Motor neuron (in vitro differentiated cells): Measurements from ENCODE around the gene CMIP. TPM values are rescaled to one million over a fixed set of nuclear protein-coding genes. Genes with fewer than 3 reads are reported as not detected.
"Not testable (repeated sequence)": the region's sequence is repeated elsewhere in the genome, so short reads cannot be mapped to it uniquely, and the experiment has no call there.

Source experiments
- ATAC-seq, 8 experiments: fragments of 200-7000 bp; cut with Tn5 transposase; replicated peaks in 6 of 8; 2 replicates each; pipeline ENCODE4 v1.8.0; 2021; ENCODE audit warnings: mild to moderate bottlenecking in 8 of 8, moderate library complexity in 8 of 8
- H3K27ac ChIP-seq, 2 donors: fragments of 250-450 bp; sonication (Bioruptor Pico); 2 replicates each; pipeline ENCODE4 v1.9.0; 2021; ENCODE audit warnings: antibody characterized with exemption in 2 of 2, mild to moderate bottlenecking in 2 of 2, moderate library complexity in 1 of 2
- H3K4me1 ChIP-seq, 2 donors: fragments of 250-450 bp; sonication (Bioruptor Pico); replicated peaks in 1 of 2; 2 replicates each; pipeline ENCODE4 v1.6.1; 2021; ENCODE audit warnings: antibody characterized with exemption in 2 of 2, mild to moderate bottlenecking in 2 of 2, moderate library complexity in 1 of 2
- H3K4me3 ChIP-seq, 5 donors: fragments of 250-450 bp; sonication (Bioruptor Pico); 2 replicates each; pipeline ENCODE4 v1.9.0; 2021; ENCODE audit warnings: antibody characterized with exemption in 5 of 5, mild to moderate bottlenecking in 5 of 5, moderate library complexity in 4 of 5
- WGBS, 10 experiments: fragments of 450-650 bp; shearing (Covaris generic); methylation state at CpG; one replicate each; pipeline ENCODE4 v1.0.0; 2022; 5-methylcytosine and 5-hydroxymethylcytosine counted together
- in situ Hi-C, 9 experiments: fragments of 400-800 bp; cut with MboI; loops; one replicate each; pipeline ENCODE4 v1.15.0; 2021; ENCODE audit warnings: low sequenced_read_pairs in 9 of 9, low pct_unique_long_range_greater_than_20kb in 2 of 9; ENCODE audit not compliant: unreplicated experiment in 9 of 9
- total RNA-seq, 8 experiments: library from RNA; unstranded; fragments of 300-600 nt; gene quantifications; 2 replicates each; pipeline versions ENCODE4 v1.2.3 to v1.2.4, GENCODE V29; 2022

Gene CMIP
- total RNA-seq, 8 experiments from 2014 or later: 4.6 to 35.3 (median 19.1) TPM

- in situ Hi-C loops: no loop called here
- H3K4me3 ChIP-seq: no peak overlapping the region
- H3K4me1 ChIP-seq: no peaks in the 10 kb centered on the region
- H3K27ac ChIP-seq: no peak overlapping the region
- 89 to 100% (median 93%) methylated on average over 1 to 10 of the region's 15 CpGs; no CpG with 5 or more reads in 3 of the 10 experiments for WGBS, 10 experiments
- ATAC-seq: no peak
Measured at GRCh38 chr16:81676883-81677737, 232.5 kb downstream of the CMIP start.

- WGBS, 10 experiments: 20 to 97% (median 61%) methylated on average over 1 to 6 of the region's 35 CpGs; no CpG with 5 or more reads in 6 of the 10 experiments
- no peak overlapping the region for H3K27ac ChIP-seq
- in situ Hi-C loops: no loop called here
- ATAC-seq: no peak
- H3K4me1 ChIP-seq: no peaks in the 10 kb centered on the region
- no peak overlapping the region for H3K4me3 ChIP-seq
Measured at GRCh38 chr16:81678326-81679095, 233.9 kb downstream of the CMIP start.

- 71 to 100% (median 95%) methylated on average over 2 to 4 of the region's 16 CpGs; no CpG with 5 or more reads in 7 of the 10 experiments for WGBS, 10 experiments
- Histone ChIP-seq H3K4me1 (no peaks in the 10 kb centered on the region), H3K27ac (no peak overlapping the region), H3K4me3 (no peak overlapping the region)
- in situ Hi-C loops: no loop called here
- ATAC-seq: no peak
Measured at GRCh38 chr16:81679721-81680430, 235.3 kb downstream of the CMIP start.

- no peak for ATAC-seq
- WGBS, 10 experiments: 89 to 100% (median 92%) methylated on average over 1 to 9 of the region's 22 CpGs; no CpG with 5 or more reads in 6 of the 10 experiments
- Histone ChIP-seq H3K4me3 (no peak overlapping the region), H3K27ac (no peak overlapping the region), H3K4me1 (no peaks in the 10 kb centered on the region)
- in situ Hi-C loops: no loop called here
Measured at GRCh38 chr16:81680444-81681275, 236.1 kb downstream of the CMIP start.

- Histone ChIP-seq H3K27ac (no peak overlapping the region), H3K4me1 (no peaks in the 10 kb centered on the region), H3K4me3 (no peak overlapping the region)
- ATAC-seq: no peak
- in situ Hi-C loops: no loop called here
- WGBS, 10 experiments: 83 to 100% (median 96%) methylated on average over 3 to 11 of the region's 14 CpGs; no CpG with 5 or more reads in 6 of the 10 experiments
Measured at GRCh38 chr16:81681311-81681710, 236.7 kb downstream of the CMIP start.

GRCh38 chr16:81684242-81684837 lies 239.7 kb downstream of the CMIP start:
- no peak overlapping the region for H3K4me3 ChIP-seq
- H3K4me1 ChIP-seq: no peaks in the 10 kb centered on the region
- in situ Hi-C loops: no loop called here
- H3K27ac ChIP-seq: no peak overlapping the region
- WGBS, 10 experiments: 75 to 100% (median 96%) methylated on average over 1 to 8 of the region's 13 CpGs; no CpG with 5 or more reads in 2 of the 10 experiments
- ATAC-seq: no peak

- no peak for ATAC-seq
- H3K4me3 ChIP-seq: no peak overlapping the region
- no peaks in the 10 kb centered on the region for H3K4me1 ChIP-seq
- no peak overlapping the region for H3K27ac ChIP-seq
- in situ Hi-C loops: no loop called here
- 100% methylated on average over 1 of the region's 12 CpGs; no CpG with 5 or more reads in 8 of the 10 experiments for whole genome bisulfite sequencing, 10 experiments
Measured at GRCh38 chr16:81684901-81685300, 240.3 kb downstream of the CMIP start.

GRCh38 chr16:81686391-81687130 lies 242.0 kb downstream of the CMIP start:
- ATAC-seq: no peak
- no peaks in the 10 kb centered on the region for H3K4me1 ChIP-seq
- no peak overlapping the region for H3K4me3 ChIP-seq
- in situ Hi-C loops: no loop called here
- H3K27ac ChIP-seq: no peak overlapping the region
- WGBS, 10 experiments: 70 to 100% (median 93%) methylated on average over 1 to 6 of the region's 24 CpGs; no CpG with 5 or more reads in 4 of the 10 experiments

- ATAC-seq: no peak
- Histone ChIP-seq H3K27ac (no peak overlapping the region), H3K4me3 (no peak overlapping the region), H3K4me1 (no peaks in the 10 kb centered on the region)
- in situ Hi-C loops: no loop called here
- 88 to 100% (median 95%) methylated on average over 1 to 3 of the region's 7 CpGs; no CpG with 5 or more reads in 6 of the 10 experiments for WGBS, 10 experiments
Measured at GRCh38 chr16:81687131-81687456, 242.5 kb downstream of the CMIP start.

- no peak for ATAC-seq
- H3K27ac ChIP-seq: no peak overlapping the region
- 41 to 89% (median 59%) methylated on average over 1 to 5 of the region's 7 CpGs; no CpG with 5 or more reads in 5 of the 10 experiments for WGBS, 10 experiments
- in situ Hi-C loops: no loop called here
- H3K4me3 ChIP-seq: no peak overlapping the region
- H3K4me1 ChIP-seq: peaks cover 0 to under 1% of the 10 kb centered on the region in 2 donors
Measured at GRCh38 chr16:81688182-81688581, 243.6 kb downstream of the CMIP start.

- WGBS, 10 experiments: 0 to 100% methylated on average over 1 to 2 of the region's 5 CpGs; no CpG with 5 or more reads in 8 of the 10 experiments
- H3K4me3 ChIP-seq, H3K27ac ChIP-seq, H3K4me1 ChIP-seq, in situ Hi-C loops, ATAC-seq: not testable (repeated sequence)
Measured at GRCh38 chr16:81688839-81689238, 244.2 kb downstream of the CMIP start.
